OCI-LY3 (cell line): ENCODE results near the gene WIF1.

Source experiments
- EZH2phosphoT487 ChIP-seq: fragments of 200-600 bp; shearing (Covaris generic); IDR thresholded peaks from 2 replicates; pipeline ENCODE4 v1.6.1; 2018; ENCODE audit warnings: antibody characterized with exemption, mixed run types, low read depth
- TF ChIP-seq, protein P1 (sequence below): fragments of 200-600, 300-600 bp; sonication (generic); IDR thresholded peaks from 2 replicates; pipeline ENCODE4 v1.5.1; 2014; ENCODE audit warnings: antibody characterized with exemption, low read length, low read depth

DNA sequence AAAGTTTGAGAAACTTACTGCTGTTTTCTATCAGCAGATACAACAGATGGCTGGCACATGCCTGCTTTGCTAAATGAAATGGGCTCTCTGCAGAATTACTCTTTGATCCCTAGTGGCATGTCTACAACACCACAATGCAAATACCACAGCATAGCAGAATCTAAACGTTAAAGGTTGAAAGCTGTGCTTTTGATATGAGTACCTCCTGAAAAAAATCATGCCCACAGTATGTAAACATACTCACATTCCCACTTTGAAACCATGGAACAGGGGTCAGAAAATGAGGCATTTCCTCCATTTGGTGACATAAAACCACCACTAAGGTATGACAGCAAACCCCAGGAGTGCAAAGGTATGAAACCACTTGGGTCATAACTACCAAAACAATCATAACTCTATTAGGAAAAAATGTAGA is 7.5 kb downstream of the WIF1 start:
- TF ChIP-seq, protein P1, sequence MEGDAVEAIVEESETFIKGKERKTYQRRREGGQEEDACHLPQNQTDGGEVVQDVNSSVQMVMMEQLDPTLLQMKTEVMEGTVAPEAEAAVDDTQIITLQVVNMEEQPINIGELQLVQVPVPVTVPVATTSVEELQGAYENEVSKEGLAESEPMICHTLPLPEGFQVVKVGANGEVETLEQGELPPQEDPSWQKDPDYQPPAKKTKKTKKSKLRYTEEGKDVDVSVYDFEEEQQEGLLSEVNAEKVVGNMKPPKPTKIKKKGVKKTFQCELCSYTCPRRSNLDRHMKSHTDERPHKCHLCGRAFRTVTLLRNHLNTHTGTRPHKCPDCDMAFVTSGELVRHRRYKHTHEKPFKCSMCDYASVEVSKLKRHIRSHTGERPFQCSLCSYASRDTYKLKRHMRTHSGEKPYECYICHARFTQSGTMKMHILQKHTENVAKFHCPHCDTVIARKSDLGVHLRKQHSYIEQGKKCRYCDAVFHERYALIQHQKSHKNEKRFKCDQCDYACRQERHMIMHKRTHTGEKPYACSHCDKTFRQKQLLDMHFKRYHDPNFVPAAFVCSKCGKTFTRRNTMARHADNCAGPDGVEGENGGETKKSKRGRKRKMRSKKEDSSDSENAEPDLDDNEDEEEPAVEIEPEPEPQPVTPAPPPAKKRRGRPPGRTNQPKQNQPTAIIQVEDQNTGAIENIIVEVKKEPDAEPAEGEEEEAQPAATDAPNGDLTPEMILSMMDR = no peak
- TF ChIP-seq EZH2phosphoT487 = no peak
